ENCODE results near the gene MS4A5.

Gene MS4A5

DNA sequence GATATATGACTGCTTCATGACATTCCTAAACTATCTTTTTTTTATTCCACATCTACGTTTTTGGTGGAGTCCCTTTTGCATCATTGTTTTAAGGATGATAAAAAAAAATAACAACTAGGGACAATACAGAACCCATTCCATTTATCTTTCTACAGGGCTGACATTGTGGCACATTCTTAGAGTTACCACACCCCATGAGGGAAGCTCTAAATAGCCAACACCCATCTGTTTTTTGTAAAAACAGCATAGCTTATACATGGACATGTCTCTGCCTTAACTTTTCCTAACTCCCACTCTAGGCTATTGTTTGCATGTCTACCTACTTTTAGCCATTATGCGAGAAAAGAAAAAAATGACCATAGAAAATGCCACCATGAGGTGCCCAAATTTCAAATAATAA, 39.5 kb downstream of the MS4A5 start:
- TF ChIP-seq, protein P1, sequence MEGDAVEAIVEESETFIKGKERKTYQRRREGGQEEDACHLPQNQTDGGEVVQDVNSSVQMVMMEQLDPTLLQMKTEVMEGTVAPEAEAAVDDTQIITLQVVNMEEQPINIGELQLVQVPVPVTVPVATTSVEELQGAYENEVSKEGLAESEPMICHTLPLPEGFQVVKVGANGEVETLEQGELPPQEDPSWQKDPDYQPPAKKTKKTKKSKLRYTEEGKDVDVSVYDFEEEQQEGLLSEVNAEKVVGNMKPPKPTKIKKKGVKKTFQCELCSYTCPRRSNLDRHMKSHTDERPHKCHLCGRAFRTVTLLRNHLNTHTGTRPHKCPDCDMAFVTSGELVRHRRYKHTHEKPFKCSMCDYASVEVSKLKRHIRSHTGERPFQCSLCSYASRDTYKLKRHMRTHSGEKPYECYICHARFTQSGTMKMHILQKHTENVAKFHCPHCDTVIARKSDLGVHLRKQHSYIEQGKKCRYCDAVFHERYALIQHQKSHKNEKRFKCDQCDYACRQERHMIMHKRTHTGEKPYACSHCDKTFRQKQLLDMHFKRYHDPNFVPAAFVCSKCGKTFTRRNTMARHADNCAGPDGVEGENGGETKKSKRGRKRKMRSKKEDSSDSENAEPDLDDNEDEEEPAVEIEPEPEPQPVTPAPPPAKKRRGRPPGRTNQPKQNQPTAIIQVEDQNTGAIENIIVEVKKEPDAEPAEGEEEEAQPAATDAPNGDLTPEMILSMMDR (conservative IDR thresholded peaks at IDR 0.05; ENCODE audit: low read depth) = no peak
- no peak for DNase-seq (ENCODE audit: low spot score)
- ChIA-PET CTCF (no interaction called here), POLR2A (ENCODE audit: low non-redundant PET) (no interaction called here)
- no peak overlapping the region for H3K27ac ChIP-seq

DNA sequence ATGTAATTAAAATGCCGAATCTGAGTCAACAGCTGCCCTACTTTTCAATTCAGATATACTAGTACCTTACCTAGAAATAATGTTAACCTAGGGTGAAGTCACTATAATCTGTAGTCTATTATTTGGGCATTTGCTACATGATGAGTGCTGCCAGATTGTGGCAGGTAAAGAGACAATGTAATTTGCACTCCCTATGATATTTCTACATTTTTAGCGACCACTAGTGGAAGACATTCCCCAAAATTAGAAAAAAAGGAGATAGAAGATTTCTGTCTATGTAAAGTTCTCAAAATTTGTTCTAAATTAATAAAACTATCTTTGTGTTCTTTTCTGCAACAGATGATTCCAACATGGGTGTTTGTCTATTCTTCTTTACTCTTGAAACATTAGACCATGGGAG, 40.4 kb downstream of the MS4A5 start:
- POLR2A ChIA-PET (ENCODE audit: low non-redundant PET) = no interaction called here
- CTCF ChIA-PET = no interaction called here
- H3K27ac ChIP-seq = no peak overlapping the region
- DNase-seq (ENCODE audit: low spot score) = no peak
- TF ChIP-seq, protein P1 (conservative IDR thresholded peaks at IDR 0.05; ENCODE audit: low read depth) = no peak

DNA sequence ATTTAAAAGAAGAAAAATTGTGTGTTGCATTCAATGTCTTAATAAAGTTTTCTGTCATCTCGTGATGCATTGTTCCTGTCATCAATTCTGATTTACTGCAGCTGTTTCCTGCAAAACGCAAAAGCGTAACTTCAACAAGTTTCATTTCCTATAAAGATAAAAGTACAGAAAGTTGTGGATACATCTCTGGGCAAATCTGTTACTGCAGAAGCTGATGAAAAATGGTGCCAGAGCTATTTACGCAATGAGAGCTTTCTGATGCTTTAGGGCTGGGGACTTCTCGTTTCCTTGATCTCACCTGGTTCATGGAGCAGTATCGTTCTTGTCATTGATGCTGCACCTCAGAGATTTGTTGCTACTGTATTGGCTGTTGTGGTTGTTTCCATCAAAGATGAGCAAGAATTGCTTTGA, 47.7 kb downstream of the MS4A5 start:
- no peak overlapping the region for H3K27ac ChIP-seq
- ChIA-PET POLR2A (ENCODE audit: low non-redundant PET) (no interaction called here), CTCF (no interaction called here)
- no peak for DNase-seq (ENCODE audit: low spot score)
- TF ChIP-seq, protein P1 (conservative IDR thresholded peaks at IDR 0.05; ENCODE audit: low read depth) = no peak

DNA sequence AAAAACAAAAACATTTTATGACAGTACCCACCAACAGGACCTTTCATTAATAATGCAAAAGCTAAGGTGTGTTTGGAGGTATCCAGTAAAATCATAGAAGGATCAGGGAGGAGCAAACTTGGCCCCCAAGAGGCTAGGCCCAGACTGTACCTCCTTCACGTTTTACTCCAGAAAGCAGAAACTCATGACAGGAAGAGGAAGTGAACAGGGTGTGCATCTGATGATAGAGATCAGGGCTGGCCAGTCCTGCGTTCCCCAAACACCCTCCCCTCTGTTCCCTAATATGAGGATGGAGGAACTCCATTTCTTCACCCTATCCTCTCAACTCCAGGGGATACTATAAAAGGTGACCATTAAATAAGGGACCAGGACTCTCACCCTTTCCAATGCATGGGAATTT, 53.0 kb downstream of the MS4A5 start:
- ChIA-PET CTCF (no interaction called here), POLR2A (ENCODE audit: low non-redundant PET) (no interaction called here)
- no peak for DNase-seq (ENCODE audit: low spot score)
- H3K27ac ChIP-seq = no peak overlapping the region
- TF ChIP-seq, protein P1 (conservative IDR thresholded peaks at IDR 0.05; ENCODE audit: low read depth) = no peak

DNA sequence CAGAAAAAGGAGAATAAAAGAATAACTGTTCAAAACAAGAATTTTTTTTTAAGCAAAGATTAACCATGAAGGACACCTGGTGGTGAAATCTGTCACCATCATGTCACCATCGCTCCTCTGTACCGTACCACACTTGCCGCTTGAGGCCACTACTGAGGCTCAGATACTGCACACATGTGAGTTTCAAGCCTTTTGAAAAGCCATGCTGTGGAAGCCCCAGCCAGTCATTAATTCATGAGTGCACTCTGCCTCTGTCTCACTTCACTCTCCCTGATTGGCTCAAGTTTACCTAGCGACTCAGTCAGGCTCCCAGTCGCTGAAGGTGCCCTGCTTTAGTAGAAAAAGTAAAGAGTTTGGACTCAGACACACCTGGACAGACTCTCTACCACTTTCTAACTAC, 56.6 kb downstream of the MS4A5 start:
- POLR2A ChIA-PET (ENCODE audit: low non-redundant PET) = no interaction called here
- TF ChIP-seq, protein P1 (conservative IDR thresholded peaks at IDR 0.05; ENCODE audit: low read depth) = no peak
- CTCF ChIA-PET = no interaction called here
- H3K27ac ChIP-seq = no peak overlapping the region
- DNase-seq (ENCODE audit: low spot score) = peak; percentile 13

DNA sequence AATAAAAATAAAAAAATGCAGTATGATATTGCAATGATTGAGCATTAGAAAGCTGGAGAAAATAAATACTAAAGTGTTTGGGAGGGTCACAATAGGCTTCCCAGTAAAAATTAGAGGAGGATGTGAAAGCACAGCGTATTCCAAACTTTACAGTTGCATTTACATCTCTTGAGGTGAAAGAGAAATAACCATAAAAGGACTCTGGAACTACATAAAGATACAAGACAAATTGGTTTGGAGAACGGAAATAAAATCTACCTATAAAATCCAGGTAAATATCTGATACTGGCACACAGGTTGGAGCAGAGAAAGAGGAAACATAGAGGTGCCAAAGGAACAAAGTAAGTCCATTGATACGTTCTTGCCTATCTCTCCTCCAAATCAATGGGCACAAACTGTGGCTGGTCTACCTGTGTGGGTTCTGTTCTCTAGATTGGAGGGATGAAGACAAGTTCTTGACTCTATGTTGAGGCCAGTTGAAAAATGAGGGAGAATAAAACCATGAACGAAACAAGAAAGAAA, 63.2 kb downstream of the MS4A5 start, which contains the start of gene MS4A12:
TSS of gene MS4A12 (plus strand) at position 291 of the 522 bp plus-strand sequence. CDS start 4,541 bp downstream, outside the sequence.
- TF ChIP-seq, protein P1 (conservative IDR thresholded peaks at IDR 0.05; ENCODE audit: low read depth) = no peak
- DNase-seq (ENCODE audit: low spot score) = no peak
- POLR2A ChIA-PET (ENCODE audit: low non-redundant PET) = no interaction called here
- no peak within 1 kb of the TSS for H3K27ac ChIP-seq
- CTCF ChIA-PET = interaction anchor here (0.7 kb wide), 1 partner anchor 49 kb away, joined by 3 read pairs; no protein-coding TSS in a partner anchor
